OCI-LY3 (cell line): Measurements from ENCODE around the gene DDX11.

ENCODE experiments used
- CTCF ChIP-seq: fragments of 200-600, 300-600 bp; sonication (generic); IDR thresholded peaks from 2 replicates; pipeline ENCODE4 v1.5.1; 2014; ENCODE audit warnings: antibody characterized with exemption, low read length, low read depth
- EZH2phosphoT487 ChIP-seq: fragments of 200-600 bp; shearing (Covaris generic); IDR thresholded peaks from 2 replicates; pipeline ENCODE4 v1.6.1; 2018; ENCODE audit warnings: antibody characterized with exemption, mixed run types, low read depth

GRCh38 chr12:31031951-31032335 is 41.7 kb upstream of the DDX11 start:
- TF ChIP-seq CTCF (no peak), EZH2phosphoT487 (no peak)
